ENCODE measurements around the gene SPRR4. TPM values are rescaled to one million over a fixed set of nuclear protein-coding genes. Genes with fewer than 3 reads are reported as not detected.

The SPRR4 gene
- total and polyA plus RNA-seq, 2 donors (not counting 3 experiments of a cell fraction or from before 2014, with no cell fraction given) = not detected

DNA sequence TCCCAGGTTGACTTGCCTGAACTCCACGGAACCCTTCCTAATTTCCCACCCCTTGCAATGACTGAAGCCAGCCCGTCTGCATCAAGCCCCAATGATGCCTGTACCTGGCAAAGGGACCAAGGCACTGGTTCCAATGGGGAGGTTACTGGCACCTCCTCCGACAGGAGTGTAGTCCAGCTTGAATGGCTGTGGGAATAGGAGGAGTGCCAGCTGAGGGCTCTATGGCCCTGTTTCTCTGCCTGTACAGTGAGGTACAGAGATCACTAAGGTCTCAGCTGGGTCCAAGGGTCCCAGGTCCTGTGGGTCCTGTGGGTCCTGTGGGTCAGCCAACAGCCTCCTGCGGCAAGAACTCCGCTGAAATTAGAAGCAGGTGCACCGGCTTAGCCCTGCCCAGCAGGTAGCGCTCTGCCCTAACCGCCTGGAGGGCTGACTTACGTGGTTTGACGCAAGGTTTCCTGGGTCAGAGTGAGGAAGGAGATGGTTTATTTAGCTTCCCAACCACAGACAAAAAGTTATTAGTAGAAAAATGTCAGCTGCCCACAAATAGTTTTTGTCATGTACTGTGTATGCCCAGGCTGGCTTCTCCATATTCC is 9.9 kb upstream of the SPRR4 start:
- H3K36me3 ChIP-seq (ENCODE audit: control insufficient read depth in 2 of 2, extremely low read depth in 1 of 2, insufficient read depth in 2 of 2, low read length in 2 of 2) = no peaks in the 10 kb centered on the region
- no peaks in the 10 kb centered on the region for H3K79me2 ChIP-seq (ENCODE audit: control insufficient read depth, insufficient read depth, low read length)
- H4K20me1 ChIP-seq (replicated peaks; ENCODE audit: control insufficient read depth, extremely low read depth, insufficient read depth, low read length) = no peaks in the 10 kb centered on the region
- BruUV-seq (replicated peaks) = no TSS peak
- no peak overlapping the region for H3K9ac ChIP-seq (replicated peaks; ENCODE audit: extremely low read depth, insufficient read depth, low read length)
- H3K9me1 ChIP-seq (replicated peaks; ENCODE audit: control insufficient read depth, extremely low read depth, insufficient read depth, low read length) = no peaks in the 10 kb centered on the region
- DNase-seq (ENCODE audit: low read depth, low spot score) (no peak), FAIRE-seq (no peak)
- no peaks in the 10 kb centered on the region for H3K27me3 ChIP-seq (ENCODE audit: control insufficient read depth in 2 of 2, insufficient read depth in 2 of 2, low read length in 2 of 2)
- TF ChIP-seq POLR2AphosphoS5 (IDR thresholded peaks at IDR 0.05; ENCODE audit: insufficient read depth, low read depth, low read length) (no peak), FOS (IDR thresholded peaks at IDR 0.05; ENCODE audit: borderline replicate concordance, insufficient read depth, low read length) (no peak), GATA2 (IDR thresholded peaks at IDR 0.05; ENCODE audit: insufficient read depth, insufficient read length, low read depth, low read length) (no peak), POLR2A (IDR thresholded peaks at IDR 0.05; ENCODE audit: low read depth, low read length) (no peak), EZH2 (IDR thresholded peaks at IDR 0.05; ENCODE audit: borderline replicate concordance, low read depth, low read length, severe bottlenecking) (no peak), MYC (IDR thresholded peaks at IDR 0.05; ENCODE audit: low read depth, low read length) (no peak), JUN (IDR thresholded peaks at IDR 0.05; ENCODE audit: borderline replicate concordance, insufficient read depth, insufficient read length, low read depth) (no peak)
- TF ChIP-seq, protein P1, sequence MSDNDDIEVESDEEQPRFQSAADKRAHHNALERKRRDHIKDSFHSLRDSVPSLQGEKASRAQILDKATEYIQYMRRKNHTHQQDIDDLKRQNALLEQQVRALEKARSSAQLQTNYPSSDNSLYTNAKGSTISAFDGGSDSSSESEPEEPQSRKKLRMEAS (IDR thresholded peaks at IDR 0.05; ENCODE audit: insufficient read depth, insufficient read length) = no peak
- TF ChIP-seq, protein P2, sequence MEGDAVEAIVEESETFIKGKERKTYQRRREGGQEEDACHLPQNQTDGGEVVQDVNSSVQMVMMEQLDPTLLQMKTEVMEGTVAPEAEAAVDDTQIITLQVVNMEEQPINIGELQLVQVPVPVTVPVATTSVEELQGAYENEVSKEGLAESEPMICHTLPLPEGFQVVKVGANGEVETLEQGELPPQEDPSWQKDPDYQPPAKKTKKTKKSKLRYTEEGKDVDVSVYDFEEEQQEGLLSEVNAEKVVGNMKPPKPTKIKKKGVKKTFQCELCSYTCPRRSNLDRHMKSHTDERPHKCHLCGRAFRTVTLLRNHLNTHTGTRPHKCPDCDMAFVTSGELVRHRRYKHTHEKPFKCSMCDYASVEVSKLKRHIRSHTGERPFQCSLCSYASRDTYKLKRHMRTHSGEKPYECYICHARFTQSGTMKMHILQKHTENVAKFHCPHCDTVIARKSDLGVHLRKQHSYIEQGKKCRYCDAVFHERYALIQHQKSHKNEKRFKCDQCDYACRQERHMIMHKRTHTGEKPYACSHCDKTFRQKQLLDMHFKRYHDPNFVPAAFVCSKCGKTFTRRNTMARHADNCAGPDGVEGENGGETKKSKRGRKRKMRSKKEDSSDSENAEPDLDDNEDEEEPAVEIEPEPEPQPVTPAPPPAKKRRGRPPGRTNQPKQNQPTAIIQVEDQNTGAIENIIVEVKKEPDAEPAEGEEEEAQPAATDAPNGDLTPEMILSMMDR (IDR thresholded peaks at IDR 0.05; ENCODE audit: extremely low read depth in 1 of 2, insufficient read depth in 1 of 2, low read depth in 1 of 2, low read length in 2 of 2) = no peak
- no peak overlapping the region for H3K27ac ChIP-seq (ENCODE audit: insufficient read depth, low read depth, low read length)
- no peaks in the 10 kb centered on the region for H3K4me1 ChIP-seq (ENCODE audit: control insufficient read depth, extremely low read depth, insufficient read depth, low read length)
- ChIA-PET POLR2A (no interaction called here), CTCF (no interaction called here)
- no peak overlapping the region for H2AFZ ChIP-seq (ENCODE audit: low read depth, low read length)
- no peak overlapping the region for H3K4me2 ChIP-seq (ENCODE audit: insufficient read depth, low read length)
- H3K9me3 ChIP-seq (replicated peaks; ENCODE audit: control insufficient read depth, insufficient read depth, low read length) = no peaks in the 10 kb centered on the region
- intact Hi-C loops (cut with micrococcal nuclease) = no loop called here
- H3K4me3 ChIP-seq (replicated peaks in 1 of 3; ENCODE audit: insufficient read depth in 1 of 3, low read depth in 1 of 3, low read length in 3 of 3) = no peak overlapping the region
- dilution Hi-C loops (cut with MboI; ENCODE audit: extremely low pct_ligation_motif_present, low sequenced_read_pairs) = no loop called here
